ENCODE measurements around the gene NOP56. TPM values are rescaled to one million over a fixed set of nuclear protein-coding genes. Genes with fewer than 3 reads are reported as not detected.

NOP56 gene
- polyA plus RNA-seq, 2 of the 4 experiments (the other 2 are of a cell fraction): 571 to 658 TPM

- peak overlapping the region in 1 of 2 experiments; percentile 95; a peak in 3 of 6 replicates for H3K27ac ChIP-seq
- POLR2A ChIA-PET: interaction anchor here (1.7 kb wide), 1 partner anchor 9 kb away, joined by 11 read pairs; the partner anchor contains the start of gene IDH3B
- H3K4me2 ChIP-seq: peak overlapping the region; percentile 98
- no peak for FAIRE-seq
- WGBS (ENCODE audit: missing lambda C conversion rate): 58% methylated on average over 3 of the region's 3 CpGs
- H3K9me3 ChIP-seq: no peaks in the 10 kb centered on the region
- H3K4me1 ChIP-seq: peaks cover 34% of the 10 kb centered on the region
- peak overlapping the region; percentile 78; the same call in 2 of the 3 replicates for H3K4me3 ChIP-seq
- CTCF ChIA-PET: interaction anchor here (1.1 to 13.5 kb wide), 7 partner anchors 8 to 130 kb away, joined by 3 to 165 read pairs (median 7); partner anchors contain the start of gene IDH3B
- TF ChIP-seq PHF8 (IDR thresholded peaks at IDR 0.05; ENCODE audit: borderline replicate concordance, low read depth) (no peak), FOSB (CRISPR knock-in tag; IDR thresholded peaks at IDR 0.05) (no peak), SREBF2 (IDR thresholded peaks at IDR 0.05) (no peak), MAFK (IDR thresholded peaks at IDR 0.05; ENCODE audit: partially characterized antibody) (no peak), RNF2 (IDR thresholded peaks at IDR 0.05; ENCODE audit: borderline replicate concordance, low read depth) (no peak), MAZ (IDR thresholded peaks at IDR 0.05; ENCODE audit: borderline replicate concordance, low read depth, low read length) (no peak), JUN (IDR thresholded peaks at IDR 0.05) (no peak), CTCF (IDR thresholded peaks at IDR 0.05) (no peak), TFCP2L1 (CRISPR knock-in tag; IDR thresholded peaks at IDR 0.05) (no peak), E2F6 (IDR thresholded peaks at IDR 0.05; ENCODE audit: borderline replicate concordance, low read depth) (no peak), ESRRA (IDR thresholded peaks at IDR 0.05; ENCODE audit: borderline replicate concordance, low read length) (no peak), EHMT2 (IDR thresholded peaks at IDR 0.05; ENCODE audit: low read depth) (no peak), RFX5 (IDR thresholded peaks at IDR 0.05) (no peak)
- no peak for DNase-seq (ENCODE audit: low read depth in 1 of 2, low spot score in 1 of 2)
- no peak for ATAC-seq
These were observed 2.4 kb downstream of the NOP56 start for GRCh38 chr20:2654831-2655230.

GRCh38 chr20:2655331-2656116 lies 3.1 kb downstream of the NOP56 start:
- no peak for DNase-seq (ENCODE audit: low read depth in 1 of 2, low spot score in 1 of 2)
- Histone ChIP-seq H3K4me2 (peak overlapping the region; percentile 98; the same call in 2 of the 3 replicates), H3K4me3 (no peak overlapping the region), H3K9me3 (no peaks in the 10 kb centered on the region), H3K27ac (no peak overlapping the region), H3K4me1 (peaks cover 34% of the 10 kb centered on the region)
- POLR2A ChIA-PET: interaction anchor here (1.7 kb wide), 1 partner anchor 8 kb away, joined by 11 read pairs; the partner anchor contains the start of gene IDH3B
- no peak for ATAC-seq
- TF ChIP-seq SREBF2 (IDR thresholded peaks at IDR 0.05) (no peak), ZNF302 (CRISPR knock-in tag; IDR thresholded peaks at IDR 0.05) (no peak), POLR2AphosphoS2 (conservative IDR thresholded peaks at IDR 0.05; ENCODE audit: low read length) (0 out of 2 replicates have a peak, but pooled peaks have one; percentile 26)
- WGBS (ENCODE audit: missing lambda C conversion rate): 95% methylated on average over 17 of the region's 17 CpGs
- no peak for FAIRE-seq
- CTCF ChIA-PET: interaction anchor here (1.1 to 13.5 kb wide), 8 partner anchors 7 to 345 kb away, joined by 3 to 165 read pairs (median 6); partner anchors contain the start of gene IDH3B

GRCh38 chr20:2656471-2657117 lies 4.2 kb downstream of the NOP56 start:
- ChIA-PET POLR2A (no interaction called here), CTCF (interaction anchor here (1.1 to 13.5 kb wide), 3 partner anchors 9 to 344 kb away, joined by 3 to 165 read pairs (median 19); no protein-coding TSS in a partner anchor)
- peaks cover 28% of the 10 kb centered on the region for H3K4me1 ChIP-seq
- FAIRE-seq (no peak), DNase-seq (ENCODE audit: low read depth in 1 of 2, low spot score in 1 of 2) (no peak), ATAC-seq (no peak)
- H3K9me3 ChIP-seq: no peaks in the 10 kb centered on the region
- H3K4me3 ChIP-seq: no peak overlapping the region
- no peak overlapping the region for H3K4me2 ChIP-seq
- no peak for TF ChIP-seq CHD4 (IDR thresholded peaks at IDR 0.05; ENCODE audit: borderline replicate concordance)
- no peak for TF ChIP-seq KDM1A (IDR thresholded peaks at IDR 0.05; ENCODE audit: low read depth)
- no peak for TF ChIP-seq HEYL (CRISPR knock-in tag; IDR thresholded peaks at IDR 0.05)
- no peak; a peak in 1 of 5 replicates for TF ChIP-seq JUN (IDR thresholded peaks at IDR 0.05)
- no peak for TF ChIP-seq EHF (CRISPR knock-in tag; IDR thresholded peaks at IDR 0.05)
- TF ChIP-seq RAD21 (conservative IDR thresholded peaks at IDR 0.05 in 1 of 2, IDR thresholded peaks at IDR 0.05 in 1 of 2): no peak
- TF ChIP-seq FOSB (CRISPR knock-in tag; IDR thresholded peaks at IDR 0.05): no peak
- 0 out of 2 replicates have a peak, but pooled peaks have one; percentile 20 for TF ChIP-seq TFCP2L1 (CRISPR knock-in tag; IDR thresholded peaks at IDR 0.05)
- 93% methylated on average over 12 of the region's 12 CpGs for WGBS (ENCODE audit: missing lambda C conversion rate)
- H3K27ac ChIP-seq: no peak overlapping the region

Data from A549 (cell line).